ENCODE data around the gene RASL10B.

The RASL10B gene

GRCh38 chr17:35723735-35724134 lies 7.7 kb upstream of the RASL10B start:
- no peak for FAIRE-seq

DNA sequence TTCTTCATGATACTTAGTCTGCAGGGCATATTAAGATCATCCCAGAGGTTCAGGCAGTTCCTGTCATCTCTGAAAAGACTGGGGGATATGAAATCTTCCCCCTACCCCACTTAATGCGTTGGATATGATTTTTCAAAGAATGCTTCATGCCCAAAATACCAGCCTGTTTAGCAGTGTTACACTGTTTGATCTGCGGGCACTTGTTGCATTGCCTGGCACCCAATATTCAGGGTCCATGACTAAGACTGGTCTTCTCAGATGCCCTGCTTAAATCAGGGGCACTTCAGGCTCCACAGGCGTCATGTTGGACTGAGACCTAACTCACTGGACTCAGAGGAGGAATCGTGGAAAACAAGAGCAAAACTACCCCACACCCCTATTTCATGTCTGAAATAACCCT lies 6.4 kb upstream of the RASL10B start:
- no peak for FAIRE-seq

DNA sequence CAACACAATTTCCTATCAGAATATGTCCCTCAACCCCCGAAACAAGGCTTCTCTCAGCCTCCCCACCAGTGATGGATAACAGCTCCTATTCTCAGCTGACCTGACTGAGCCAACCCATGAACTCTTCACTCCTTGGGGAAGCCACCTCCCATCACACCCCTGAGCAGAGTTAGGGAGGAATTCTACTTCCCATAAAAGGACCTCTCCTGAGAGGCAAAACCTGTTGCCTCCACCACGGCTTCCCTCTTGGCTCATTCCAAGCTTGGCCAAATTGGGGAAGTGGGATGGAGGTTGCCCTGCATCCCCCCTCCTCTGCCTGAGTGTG lies 5.7 kb upstream of the RASL10B start:
- FAIRE-seq, result no peak

- no peak for FAIRE-seq
These were observed 5.1 kb upstream of the RASL10B start for GRCh38 chr17:35726127-35726952.

DNA sequence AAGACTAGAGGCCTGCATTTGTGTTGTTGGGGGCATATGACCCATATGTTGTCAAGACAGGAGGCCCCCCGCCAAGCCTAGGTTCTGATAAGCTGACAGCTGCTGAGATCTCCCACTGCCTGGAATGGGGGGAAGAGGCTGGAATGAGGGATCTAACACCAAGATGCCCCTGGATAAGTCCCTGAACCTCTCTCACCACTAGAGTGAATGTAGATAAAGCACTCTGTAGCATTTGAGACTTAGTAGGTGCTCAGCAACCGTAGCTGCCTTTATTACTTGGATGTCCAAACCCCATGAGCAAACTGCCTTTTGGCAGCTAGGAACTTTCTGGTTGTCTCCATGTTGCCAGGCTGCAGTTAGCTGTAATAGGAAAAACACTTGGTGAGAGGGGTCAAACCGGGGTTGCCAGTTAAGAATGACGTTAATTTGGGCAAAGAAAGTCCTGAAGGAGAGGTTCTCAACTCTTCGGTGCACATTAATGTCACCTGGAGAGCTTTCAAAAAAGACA lies 4.4 kb upstream of the RASL10B start:
- no peak for FAIRE-seq

- FAIRE-seq, result no peak
These were observed 3.8 kb upstream of the RASL10B start for GRCh38 chr17:35727635-35728034.

DNA sequence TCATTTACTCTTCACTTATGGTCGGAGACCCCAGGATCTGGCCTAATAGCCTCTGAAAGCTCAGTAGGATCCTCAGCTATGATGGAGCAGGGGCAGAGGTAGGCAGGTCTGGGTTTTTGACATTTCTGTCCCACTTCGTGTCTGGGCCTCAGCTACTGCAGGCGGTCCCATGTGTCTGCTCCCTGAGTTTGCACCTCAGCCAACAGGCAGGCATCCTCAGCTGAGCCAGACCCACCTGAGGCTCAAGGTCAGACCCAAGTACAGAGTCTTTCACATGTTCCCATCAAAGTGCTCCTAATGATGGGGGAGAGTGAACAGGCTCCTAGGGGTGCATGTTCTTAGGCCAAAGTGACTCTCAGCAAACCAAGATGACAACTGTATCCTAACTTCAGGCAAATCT lies 2.9 kb upstream of the RASL10B start:
- no peak for FAIRE-seq

GRCh38 chr17:35729405-35729833 lies 2.0 kb upstream of the RASL10B start:
- FAIRE-seq, result no peak

GRCh38 chr17:35730400-35731005 lies 936 bp upstream of the RASL10B start:
- FAIRE-seq, result no peak

- no peak for FAIRE-seq
These were observed 722 bp downstream of the RASL10B start for GRCh38 chr17:35731917-35732805.

- no peak for FAIRE-seq
These were observed 1.3 kb downstream of the RASL10B start for GRCh38 chr17:35732806-35733136.

GRCh38 chr17:35733366-35733765 lies 1.9 kb downstream of the RASL10B start:
- FAIRE-seq, result no peak

- FAIRE-seq, result no peak
These were observed 3.0 kb downstream of the RASL10B start for GRCh38 chr17:35734396-35734795.

DNA sequence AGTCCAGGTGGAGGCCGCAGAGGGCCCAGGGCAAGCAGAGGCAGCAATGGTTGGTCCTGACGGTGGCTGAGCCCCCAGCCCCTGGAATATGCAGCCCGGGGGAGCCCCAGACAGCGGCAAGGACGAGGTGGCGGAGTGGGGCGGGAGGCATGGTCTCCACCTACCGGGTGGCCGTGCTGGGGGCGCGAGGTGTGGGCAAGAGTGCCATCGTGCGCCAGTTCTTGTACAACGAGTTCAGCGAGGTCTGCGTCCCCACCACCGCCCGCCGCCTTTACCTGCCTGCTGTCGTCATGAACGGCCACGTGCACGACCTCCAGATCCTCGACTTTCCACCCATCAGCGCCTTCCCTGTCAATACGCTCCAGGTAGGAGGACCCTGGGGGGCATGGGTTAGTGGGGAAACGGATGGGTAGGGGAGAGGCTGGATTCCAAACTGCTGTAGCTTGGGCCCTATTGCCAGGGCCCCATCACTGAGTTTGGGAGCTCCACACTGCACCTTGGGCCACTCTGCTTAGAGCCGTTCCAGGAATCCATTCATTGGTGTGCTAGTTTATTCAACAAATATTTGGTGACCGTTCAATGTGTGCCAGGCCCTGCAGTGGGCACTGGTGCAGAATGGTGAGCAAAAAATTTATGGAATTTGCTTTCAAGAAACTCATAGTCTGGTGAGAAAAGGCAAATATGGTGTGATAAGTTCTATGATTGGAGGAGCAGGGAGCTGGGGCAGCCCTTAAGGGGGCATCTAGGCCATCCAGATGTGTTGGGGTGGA lies 3.8 kb downstream of the RASL10B start:
- no peak for FAIRE-seq

DNA sequence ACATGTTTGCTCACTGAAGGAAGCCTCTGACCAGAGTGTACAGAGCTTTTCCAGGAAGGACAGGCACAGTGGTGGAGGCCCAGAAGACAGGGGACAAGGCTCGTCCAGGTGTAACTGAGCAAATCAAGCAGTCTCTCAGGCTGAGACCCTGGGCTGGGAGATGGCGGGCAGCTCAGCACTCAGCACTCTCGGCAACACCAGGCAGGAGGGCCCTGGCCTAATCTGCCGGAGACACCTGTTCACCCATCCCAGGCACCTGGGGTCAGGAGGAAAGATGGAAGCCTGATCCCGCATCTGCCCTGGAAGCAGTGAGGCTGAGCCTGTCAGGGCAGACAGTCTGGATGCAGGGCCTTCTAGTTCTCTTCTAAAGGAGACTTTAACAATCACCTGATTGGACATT lies 4.8 kb downstream of the RASL10B start:
- FAIRE-seq, result no peak

- FAIRE-seq, result no peak
These were observed 7.2 kb downstream of the RASL10B start for GRCh38 chr17:35738519-35739133.

DNA sequence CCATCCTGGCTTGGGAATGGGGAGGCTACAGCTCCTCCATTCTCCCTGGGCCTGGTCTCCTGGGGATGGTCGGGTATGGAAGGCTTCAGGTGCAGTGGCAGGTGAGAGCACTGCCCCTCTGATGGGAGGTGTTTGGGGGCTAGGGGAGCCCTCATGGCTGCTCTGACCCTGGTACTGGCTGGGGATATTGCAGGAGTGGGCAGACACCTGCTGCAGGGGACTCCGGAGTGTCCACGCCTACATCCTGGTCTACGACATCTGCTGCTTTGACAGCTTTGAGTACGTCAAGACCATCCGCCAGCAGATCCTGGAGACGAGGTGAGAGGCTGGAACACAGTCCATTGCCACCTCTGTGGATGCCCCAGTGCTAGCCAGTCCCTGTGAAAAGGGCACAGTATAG lies 8.8 kb downstream of the RASL10B start:
- no peak for FAIRE-seq

DNA sequence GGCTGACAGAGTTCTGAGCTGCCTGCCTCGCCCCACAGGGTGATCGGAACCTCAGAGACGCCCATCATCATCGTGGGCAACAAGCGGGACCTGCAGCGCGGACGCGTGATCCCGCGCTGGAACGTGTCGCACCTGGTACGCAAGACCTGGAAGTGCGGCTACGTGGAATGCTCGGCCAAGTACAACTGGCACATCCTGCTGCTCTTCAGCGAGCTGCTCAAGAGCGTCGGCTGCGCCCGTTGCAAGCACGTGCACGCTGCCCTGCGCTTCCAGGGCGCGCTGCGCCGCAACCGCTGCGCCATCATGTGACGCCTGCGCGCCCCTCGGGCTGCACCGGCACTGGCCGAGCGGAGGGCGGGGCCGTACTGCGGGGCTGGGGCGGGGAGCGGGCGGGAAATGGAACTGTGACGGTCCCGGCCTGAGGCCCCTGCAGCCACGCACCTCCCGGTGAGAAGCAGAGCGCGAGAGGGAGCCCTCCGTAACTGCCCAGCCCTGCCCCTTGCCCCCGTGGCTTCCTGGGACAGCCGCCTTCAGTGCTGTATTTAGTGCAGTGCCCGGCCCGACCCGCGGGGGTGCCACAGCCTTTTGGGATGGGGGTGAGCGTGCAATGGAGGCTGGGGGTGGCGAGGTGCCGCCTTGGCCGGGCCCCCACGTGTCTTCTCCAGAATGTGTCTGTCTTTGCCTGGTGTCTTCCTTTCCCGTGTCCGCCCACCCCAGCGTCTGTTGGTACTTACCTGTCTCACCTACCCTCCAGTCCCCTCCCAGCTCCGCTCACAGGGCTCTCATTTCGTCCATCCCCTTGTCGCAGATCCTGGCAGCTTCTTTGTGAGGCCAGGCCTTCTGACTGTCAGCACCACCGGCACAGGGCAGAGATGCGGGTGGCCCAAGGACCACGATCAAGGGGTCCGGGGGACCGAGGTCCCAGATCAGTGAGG lies 9.8 kb downstream of the RASL10B start:
- no peak for FAIRE-seq

GRCh38 chr17:35742496-35742895 lies 11.1 kb downstream of the RASL10B start:
- no peak for FAIRE-seq

GRCh38 chr17:35742896-35743477 lies 11.5 kb downstream of the RASL10B start:
- no peak for FAIRE-seq

All from A204.1 (cell line).